GM12891 (cell line): ENCODE results near the gene TMEM239.
A peak's percentile ranks its signal among the peaks of the same experiment; 100 is the strongest.
"Not testable (repeated sequence)": the region's sequence is repeated elsewhere in the genome, so short reads cannot be mapped to it uniquely, and the experiment has no call there.

Experiments
- DNase-seq: peaks from one replicate; pipeline ENCODE4 v3.0.0; 2011; ENCODE audit warnings: low spot score; ENCODE audit not compliant: insufficient read length
- FAIRE-seq: peaks from 2 replicates; lab custom pipeline; 2011; peaks lifted over from hg19 to GRCh38; lab: Jason Lieb, UNC
- PAX5 ChIP-seq: IDR thresholded peaks from 2 replicates; pipeline ENCODE4 v1.6.1; 2011; ENCODE audit warnings: low read length, moderate library complexity, mild to moderate bottlenecking; ENCODE audit not compliant: insufficient read depth, severe bottlenecking
- POLR2A ChIP-seq: IDR thresholded peaks from 2 replicates; pipeline ENCODE4 v1.6.1; 2011; ENCODE audit warnings: low read depth, low read length, control low read depth
- POLR2AphosphoS5 ChIP-seq: IDR thresholded peaks from 2 replicates; pipeline ENCODE4 v1.6.1; 2011; ENCODE audit warnings: low read depth, low read length, control low read depth
- POU2F2 ChIP-seq: IDR thresholded peaks from 2 replicates; pipeline ENCODE4 v1.6.1; 2011; ENCODE audit warnings: low read depth, mild to moderate bottlenecking, control low read depth, low read length, moderate library complexity
- SPI1 ChIP-seq: IDR thresholded peaks from 2 replicates; pipeline ENCODE4 v1.6.1; 2011; ENCODE audit warnings: low read depth, low read length, control low read depth
- TAF1 ChIP-seq: IDR thresholded peaks from 2 replicates; pipeline ENCODE4 v1.6.1; 2011; ENCODE audit warnings: low read depth, low read length, control low read depth

The TMEM239 gene

DNA sequence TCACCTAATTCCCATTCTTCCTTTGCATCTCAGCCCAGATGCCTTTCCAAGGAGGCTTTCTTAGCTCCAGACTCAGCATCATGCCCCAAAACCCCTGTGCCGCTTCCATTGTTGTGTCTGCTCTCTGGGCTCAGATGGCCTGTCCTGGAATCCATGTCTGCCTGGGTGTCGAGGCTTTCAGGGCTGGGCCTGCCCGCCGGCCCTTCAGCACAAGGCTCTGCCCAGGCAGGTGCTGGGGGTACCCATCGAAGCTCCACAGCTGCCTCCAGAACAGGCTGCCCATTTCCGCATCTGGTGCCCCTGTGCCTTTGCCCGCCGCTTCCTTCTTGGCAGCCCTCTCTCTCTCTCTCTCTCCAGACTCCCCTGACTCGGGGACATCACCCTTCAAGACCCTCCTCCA is 16.9 kb upstream of the TMEM239 start:
- DNase-seq (no peak), FAIRE-seq (peak; percentile 26)
- TF ChIP-seq POU2F2 = no peak
- TF ChIP-seq PAX5 = no peak
- no peak for TF ChIP-seq TAF1
- no peak for TF ChIP-seq POLR2A
- no peak for TF ChIP-seq SPI1
- TF ChIP-seq POLR2AphosphoS5 = no peak

- peak; percentile 98 for FAIRE-seq
- DNase-seq = no peak
- TF ChIP-seq TAF1 = no peak
- no peak for TF ChIP-seq POU2F2
- TF ChIP-seq SPI1 = no peak
- TF ChIP-seq POLR2AphosphoS5 = no peak
- TF ChIP-seq POLR2A = no peak
- no peak for TF ChIP-seq PAX5
Observed at GRCh38 chr20:2799688-2800520, 16.3 kb upstream of the TMEM239 start.

DNA sequence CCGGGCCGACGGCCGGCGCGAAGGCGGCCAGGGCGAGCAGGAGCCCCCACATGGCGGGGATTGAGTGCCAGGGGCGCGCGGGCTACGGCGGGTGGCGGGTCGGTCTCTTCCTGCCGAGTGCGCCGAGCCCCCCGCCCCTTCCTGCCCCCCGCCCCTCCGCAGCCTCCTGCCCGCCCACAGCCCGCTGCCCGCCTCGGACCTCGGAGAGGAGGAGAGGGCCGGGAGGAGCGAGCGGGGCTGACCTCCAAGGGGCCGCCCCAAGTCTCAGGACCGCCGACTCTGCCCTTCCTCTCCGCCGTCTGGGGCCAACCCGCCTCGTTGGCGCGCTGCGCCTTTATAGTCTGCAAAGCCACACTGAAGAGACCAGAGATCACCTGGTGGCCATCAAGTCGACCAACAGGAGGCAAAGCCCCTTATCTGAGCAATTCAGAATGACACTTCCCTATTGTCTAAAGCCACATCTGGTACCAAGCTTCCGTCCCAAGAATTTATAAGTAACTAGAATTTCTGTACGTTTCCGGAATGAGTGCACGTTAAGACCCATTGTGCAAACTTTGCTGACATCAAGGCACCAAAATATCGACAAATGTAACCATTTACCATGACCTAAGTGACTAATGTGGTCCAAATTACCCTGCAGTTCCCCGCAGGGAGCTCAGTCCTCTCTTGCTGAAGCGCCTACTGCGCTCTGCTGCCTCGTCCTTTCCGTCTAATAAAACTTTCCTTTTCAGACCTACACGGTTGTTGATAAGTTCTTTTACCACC is 15.5 kb upstream of the TMEM239 start, which contains the start of gene CPXM1:
Gene CPXM1 (minus strand): TSS at position 107 of the 765 bp plus-strand sequence. CDS start 55 bp downstream, at position 52.
- DNase-seq = no peak
- peak; percentile 35 for FAIRE-seq
- peak; percentile 46; the same call in 1 of the 2 replicates for TF ChIP-seq SPI1
- TF ChIP-seq PAX5 = no peak

- DNase-seq = no peak
- no peak for TF ChIP-seq TAF1
- no peak for TF ChIP-seq SPI1
- no peak for TF ChIP-seq POU2F2
- no peak for TF ChIP-seq POLR2A
- TF ChIP-seq POLR2AphosphoS5 = no peak
- TF ChIP-seq PAX5 = no peak
- FAIRE-seq = peak; percentile 35
Observed at GRCh38 chr20:2801286-2801728, 14.9 kb upstream of the TMEM239 start.

GRCh38 chr20:2804041-2804828 is 11.9 kb upstream of the TMEM239 start:
- FAIRE-seq (no peak), DNase-seq (no peak)
- no peak for TF ChIP-seq POU2F2
- TF ChIP-seq POLR2A = no peak
- no peak for TF ChIP-seq POLR2AphosphoS5
- no peak for TF ChIP-seq TAF1
- no peak for TF ChIP-seq PAX5
- TF ChIP-seq SPI1 = no peak

GRCh38 chr20:2804852-2805688 is 11.1 kb upstream of the TMEM239 start:
- FAIRE-seq = no peak
- DNase-seq = no peak
- TF ChIP-seq PAX5 = no peak
- TF ChIP-seq SPI1 = no peak
- TF ChIP-seq POLR2AphosphoS5 = no peak
- TF ChIP-seq TAF1 = no peak
- TF ChIP-seq POU2F2 = no peak
- no peak for TF ChIP-seq POLR2A

- FAIRE-seq (no peak), DNase-seq (no peak)
- no peak for TF ChIP-seq POU2F2
- no peak for TF ChIP-seq SPI1
- TF ChIP-seq POLR2A = no peak
- TF ChIP-seq PAX5 = no peak
- no peak for TF ChIP-seq TAF1
- TF ChIP-seq POLR2AphosphoS5 = no peak
Observed at GRCh38 chr20:2805689-2806350, 10.3 kb upstream of the TMEM239 start.

DNA sequence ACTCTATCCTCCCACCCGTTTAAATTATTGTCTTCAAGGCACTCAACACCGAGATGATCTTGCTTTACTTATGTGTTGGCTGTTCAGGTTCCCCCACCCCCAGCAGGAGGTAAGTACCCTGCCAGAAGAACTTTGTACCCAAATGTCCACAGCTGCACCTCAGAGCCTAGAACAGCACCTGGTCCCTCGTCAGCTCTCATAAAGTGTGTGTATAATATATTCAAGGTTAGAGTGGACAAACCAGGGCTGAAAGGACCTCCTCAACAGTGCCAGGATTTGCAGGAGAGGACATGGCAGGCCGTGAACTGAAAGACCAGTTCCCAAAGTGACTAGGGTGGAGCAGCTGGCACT is 9.8 kb upstream of the TMEM239 start:
- TF ChIP-seq SPI1 (no peak), TAF1 (no peak), PAX5 (no peak), POU2F2 (no peak)
- DNase-seq (no peak), FAIRE-seq (no peak)

GRCh38 chr20:2807019-2807418 is 9.1 kb upstream of the TMEM239 start:
- FAIRE-seq (no peak), DNase-seq (no peak)
- TF ChIP-seq TAF1 (no peak), POLR2A (no peak), SPI1 (no peak), PAX5 (no peak), POLR2AphosphoS5 (no peak), POU2F2 (no peak)

DNA sequence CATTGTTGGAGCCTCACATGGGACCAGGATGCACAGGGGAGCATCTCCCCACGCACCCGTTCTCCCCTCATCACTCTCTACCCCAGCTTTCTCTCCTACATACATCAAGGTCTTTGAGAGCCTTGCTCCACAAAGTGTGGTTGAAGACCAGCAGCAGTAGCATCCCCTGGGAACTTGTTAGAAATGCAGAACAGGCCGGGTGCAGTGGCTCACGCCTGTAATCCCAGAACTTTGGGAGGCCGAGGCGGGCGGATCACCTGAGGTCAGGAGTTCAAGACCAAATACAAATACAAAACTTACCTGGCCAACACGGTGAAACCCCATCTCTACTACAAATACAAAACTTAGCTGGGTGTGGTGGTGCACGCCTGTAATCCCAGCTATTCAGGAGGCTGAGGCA is 8.2 kb upstream of the TMEM239 start:
- FAIRE-seq = not testable (repeated sequence)

More for the DNA sequence above, 8.2 kb upstream of the TMEM239 start:
- DNase-seq = not testable (repeated sequence)
